AG09319 (cell line): ENCODE data around the gene TMA7B.

Source experiments
- DNase-seq: peaks from one replicate; pipeline ENCODE4 v3.0.0-alpha.2; 2010; ENCODE audit warnings: low read depth; ENCODE audit errors: extremely low read depth
- CTCF ChIP-seq: IDR thresholded peaks from 2 replicates; pipeline ENCODE4 v1.5.1; 2011; ENCODE audit warnings: low read depth, mild to moderate bottlenecking, inconsistent platforms, low read length, moderate library complexity

TMA7B gene

GRCh38 chr22:39994566-39995392 is 34.6 kb downstream of the TMA7B start, which contains the start of gene FAM83F:
Gene FAM83F, plus strand, starts transcription at chr22:39994954. Its CDS starts 89 bp downstream, at chr22:39995043.
- no peak for TF ChIP-seq CTCF
- no peak for DNase-seq

DNA sequence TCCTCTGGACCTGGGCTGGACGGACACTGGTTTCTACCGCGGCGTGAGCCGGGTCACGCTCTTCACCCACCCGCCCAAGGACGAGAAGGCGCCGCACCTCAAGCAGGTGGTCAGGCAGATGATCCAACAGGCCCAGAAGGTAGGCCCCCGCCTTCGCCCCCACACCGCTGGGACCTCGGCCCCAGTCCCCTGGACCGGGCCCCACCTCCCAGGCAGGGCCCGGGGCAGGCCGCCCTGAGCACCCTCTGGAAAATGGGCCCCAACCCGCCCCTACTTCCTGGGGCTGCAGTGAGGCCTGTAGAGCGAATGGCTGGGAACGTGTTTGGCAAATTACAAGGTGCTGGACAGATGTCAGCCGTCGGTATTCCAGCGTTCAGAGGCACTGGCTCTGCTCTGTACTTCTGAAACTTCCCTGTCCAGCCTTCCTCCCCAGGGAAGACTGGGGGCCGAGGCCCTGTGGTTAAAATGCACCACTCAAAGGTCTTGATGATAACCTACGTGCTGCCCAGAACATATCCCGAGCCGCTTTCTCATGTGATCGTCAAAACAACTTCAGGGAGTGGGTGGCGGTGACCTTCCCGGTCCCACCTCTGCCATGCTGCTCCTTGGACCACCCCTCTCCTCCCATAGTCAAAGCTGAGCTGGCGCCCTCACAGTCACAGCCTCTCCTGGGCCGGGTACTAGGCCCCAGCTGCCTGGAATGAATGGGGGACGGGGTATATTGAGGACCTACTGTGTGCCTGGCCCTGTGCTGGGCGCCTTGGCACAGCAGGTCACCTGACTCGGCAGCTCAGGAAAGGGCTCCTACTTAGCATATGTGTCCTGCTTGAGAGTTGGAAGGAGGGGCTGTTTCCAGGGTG is 35.4 kb downstream of the TMA7B start:
- no peak for TF ChIP-seq CTCF
- no peak for DNase-seq

GRCh38 chr22:39996732-39997131 is 36.5 kb downstream of the TMA7B start:
- no peak for TF ChIP-seq CTCF
- DNase-seq, result no peak

DNA sequence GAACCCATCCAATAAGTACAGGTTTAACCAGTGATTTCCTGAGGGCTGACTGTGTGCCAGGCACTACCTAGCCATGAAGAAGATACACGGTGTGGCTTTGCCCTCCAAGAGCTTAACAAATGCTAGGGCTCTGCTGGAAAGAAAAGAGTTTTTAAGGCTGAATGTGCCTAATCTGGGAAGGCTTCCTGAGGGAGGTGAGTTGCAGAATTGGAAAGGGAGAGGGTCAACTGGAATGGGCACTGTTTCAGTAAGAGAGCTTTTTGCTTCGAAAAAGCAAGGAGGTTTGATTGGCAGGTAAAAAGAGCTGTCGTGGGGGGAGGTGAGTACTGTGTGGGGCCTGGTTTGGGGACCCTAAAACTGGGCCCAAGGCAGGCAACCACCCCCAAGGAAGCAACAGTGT is 37.2 kb downstream of the TMA7B start:
- no peak for DNase-seq
- no peak for TF ChIP-seq CTCF

GRCh38 chr22:39997939-39998726 is 37.9 kb downstream of the TMA7B start:
- no peak for DNase-seq
- no peak for TF ChIP-seq CTCF

- no peak for TF ChIP-seq CTCF
- DNase-seq, result no peak
Observed at GRCh38 chr22:39999144-39999757, 39.1 kb downstream of the TMA7B start.
